ENCODE measurements around the gene GFM1. TPM values are rescaled to one million over a fixed set of nuclear protein-coding genes. Genes with fewer than 3 reads are reported as not detected.
A peak's percentile ranks its signal among the peaks of the same experiment; 100 is the strongest.

GFM1 gene
- total and polyA plus RNA-seq, 11 donors, result 15.7 to 77.7 (median 49.9) TPM

GRCh38 chr3:158703566-158703965 is 59.2 kb downstream of the GFM1 start:
- peaks cover 0 to 38% (median 14%) of the 10 kb centered on the region in 9 donors for H3K36me3 ChIP-seq
- H3K27ac ChIP-seq, result no peak overlapping the region
- H3K9me3 ChIP-seq, result no peaks in the 10 kb centered on the region
- 60 to 96% (median 80%) methylated on average over 1 of the region's 1 CpG for WGBS, 4 donors
- peaks cover 0 to 34% (median 8%) of the 10 kb centered on the region in 12 donors for H3K4me1 ChIP-seq
- no peak for DNase-seq
- ATAC-seq, result no peak
- intact Hi-C loops (cut with DNase I), result no loop called here
- TF ChIP-seq POLR2A (IDR thresholded peaks at IDR 0.05), result no peak
- no peak for TF ChIP-seq CTCF (IDR thresholded peaks at IDR 0.05)
- no peaks in the 10 kb centered on the region for H3K27me3 ChIP-seq
- H3K4me3 ChIP-seq, result no peak overlapping the region

DNA sequence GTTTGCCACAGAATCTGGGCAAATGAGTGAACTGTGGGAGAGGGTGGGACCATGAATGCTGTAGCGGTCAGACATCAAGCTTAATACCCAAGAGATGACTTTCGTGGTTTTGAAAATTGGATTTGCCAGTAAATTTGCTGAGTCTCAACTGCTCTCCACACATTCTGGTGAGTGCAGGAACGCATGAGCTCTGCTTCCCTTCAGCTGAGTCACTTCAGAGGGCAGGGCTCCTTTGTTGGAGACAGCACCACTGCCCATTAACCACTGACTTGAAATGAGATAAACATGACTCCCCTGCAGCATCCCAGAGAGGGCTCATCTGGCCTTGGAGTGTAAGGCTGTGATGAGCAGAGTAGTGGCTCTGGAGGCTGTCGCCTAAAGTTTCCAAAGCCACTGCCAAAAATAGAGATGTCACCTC is 65.3 kb downstream of the GFM1 start:
- peak overlapping the region in 1 of 12 donors; percentile 14 for H3K27ac ChIP-seq
- peaks cover 0 to 41% (median 16%) of the 10 kb centered on the region in 9 donors for H3K36me3 ChIP-seq
- ATAC-seq, result peak; percentile 6 to 67 (median 38)
- H3K4me3 ChIP-seq, result no peak overlapping the region
- H3K4me1 ChIP-seq, result peaks cover 0 to 52% (median 21%) of the 10 kb centered on the region in 12 donors
- WGBS, 4 donors, result 51 to 77% (median 70%) methylated on average over 4 of the region's 4 CpGs
- no peak for DNase-seq
- no peaks in the 10 kb centered on the region for H3K27me3 ChIP-seq
- TF ChIP-seq CTCF (IDR thresholded peaks at IDR 0.05), result no peak
- TF ChIP-seq POLR2A (IDR thresholded peaks at IDR 0.05), result no peak
- intact Hi-C loops (cut with DNase I), result no loop called here
- H3K9me3 ChIP-seq, result no peaks in the 10 kb centered on the region

- DNase-seq, result no peak
- H3K36me3 ChIP-seq, result peaks cover 0 to 38% (median 10%) of the 10 kb centered on the region in 9 donors
- ATAC-seq, result no peak
Measured at GRCh38 chr3:158710601-158711000, 66.3 kb downstream of the GFM1 start.

GRCh38 chr3:158711886-158712285 is 67.6 kb downstream of the GFM1 start:
- DNase-seq, result no peak
- peak in 3 of 4 donors; percentile 47 to 64 (median 48) for ATAC-seq
- peaks cover 0 to 57% (median 21%) of the 10 kb centered on the region in 12 donors for H3K4me1 ChIP-seq
- intact Hi-C loops (cut with DNase I), result no loop called here
- no peaks in the 10 kb centered on the region for H3K9me3 ChIP-seq
- no peaks in the 10 kb centered on the region for H3K27me3 ChIP-seq
- WGBS, 4 donors, result 36 to 73% (median 62%) methylated on average over 1 of the region's 1 CpG
- H3K36me3 ChIP-seq, result peaks cover 0 to 38% (median 10%) of the 10 kb centered on the region in 9 donors
- H3K27ac ChIP-seq, result peak overlapping the region in 6 of 12 donors; percentile 2 to 85 (median 40)
- no peak for TF ChIP-seq POLR2A (IDR thresholded peaks at IDR 0.05)
- no peak for TF ChIP-seq CTCF (IDR thresholded peaks at IDR 0.05)
- no peak overlapping the region for H3K4me3 ChIP-seq

More at GRCh38 chr3:158710601-158711000, 66.3 kb downstream of the GFM1 start:
- Histone ChIP-seq H3K27me3 (no peaks in the 10 kb centered on the region), H3K9me3 (no peaks in the 10 kb centered on the region), H3K4me1 (peaks cover 0 to 52% (median 21%) of the 10 kb centered on the region in 12 donors), H3K4me3 (no peak overlapping the region), H3K27ac (no peak overlapping the region)
- intact Hi-C loops (cut with DNase I), result no loop called here
- 73 to 93% (median 85%) methylated on average over 4 of the region's 4 CpGs for WGBS, 4 donors
- no peak for TF ChIP-seq POLR2A (IDR thresholded peaks at IDR 0.05)
- no peak for TF ChIP-seq CTCF (IDR thresholded peaks at IDR 0.05)
